ENCODE measurements around the gene BCOR. TPM values are rescaled to one million over a fixed set of nuclear protein-coding genes. Genes with fewer than 3 reads are reported as not detected.

BCOR gene
- total RNA-seq, 1 experiment from 2014 or later, result 35.1 TPM

DNA sequence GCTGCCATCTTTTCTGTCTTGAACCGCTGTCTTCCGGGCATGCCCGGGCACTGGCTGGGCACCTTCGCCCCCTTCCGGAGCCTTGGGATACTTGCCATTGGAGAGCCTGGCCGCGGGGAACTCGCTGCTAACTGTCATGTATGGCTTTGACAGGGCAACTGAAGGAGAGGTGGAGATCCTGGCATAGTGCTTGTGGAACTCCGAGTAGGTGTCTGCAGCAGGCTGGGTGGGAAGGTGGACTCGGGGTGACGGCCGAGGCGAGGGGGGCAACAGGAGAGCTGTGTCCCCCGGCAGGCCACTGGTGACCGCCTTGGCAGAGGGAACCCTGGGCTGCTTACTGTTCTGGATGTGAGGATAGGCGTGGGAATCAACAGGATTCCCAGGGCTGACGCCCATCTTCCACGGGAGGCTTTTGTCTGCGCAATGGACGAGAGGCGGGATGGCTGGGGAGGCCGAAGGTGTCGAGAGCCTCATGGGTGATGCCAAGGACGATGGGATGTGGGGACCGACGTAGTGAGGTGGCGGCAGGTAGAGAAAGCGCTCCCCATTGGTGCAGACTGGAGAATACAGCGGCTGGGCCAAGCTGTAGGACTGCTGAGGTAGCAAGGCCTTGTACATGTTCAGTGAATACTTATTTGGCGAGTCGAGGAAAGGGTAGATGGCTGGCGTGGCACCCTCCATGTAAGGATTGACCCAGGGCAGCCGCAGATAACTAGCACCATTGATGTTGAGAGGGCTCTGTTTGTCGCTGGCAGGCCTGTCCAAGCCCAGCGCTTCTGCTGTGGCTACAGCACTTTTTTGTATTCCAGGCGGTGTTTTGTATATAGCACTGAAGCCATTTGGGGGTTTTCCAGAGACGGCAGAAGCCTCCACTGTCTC, 23.4 kb downstream of the BCOR start:
- POLR2A ChIA-PET, result no interaction called here
- ATAC-seq (no peak), DNase-seq (ENCODE audit: low read depth, low spot score) (no peak)
- H3K36me3 ChIP-seq (ENCODE audit: control insufficient read depth in 1 of 2, insufficient read depth in 2 of 2, low read length in 2 of 2), result peaks cover 35 to 45% of the 10 kb centered on the region in 2 experiments
- no TSS peak for BruUV-seq (replicated peaks)
- RAD21 ChIA-PET (ENCODE audit: low non-redundant PET in 1 of 2, low total read pairs in 2 of 2, uncharacterized antibody in 2 of 2, unreplicated experiment in 2 of 2), result no interaction called here
- H3K9me3 ChIP-seq (ENCODE audit: control insufficient read depth in 1 of 2, insufficient read depth in 1 of 2, low read depth in 1 of 2, low read length in 2 of 2), result no peaks in the 10 kb centered on the region
- H3K9me2 ChIP-seq (ENCODE audit: insufficient read depth), result no peaks in the 10 kb centered on the region
- CTCF ChIA-PET, result no interaction called here
- intact Hi-C loops (cut with micrococcal nuclease), result no loop called here
- no peak overlapping the region for H2AFZ ChIP-seq (ENCODE audit: low read depth, low read length, poor library complexity, severe bottlenecking)
- TF ChIP-seq JUND (IDR thresholded peaks at IDR 0.05) (no peak), ZFX (IDR thresholded peaks at IDR 0.05) (no peak), TCF7L2 (IDR thresholded peaks at IDR 0.05; ENCODE audit: borderline replicate concordance, extremely low read depth, insufficient read depth, insufficient read length) (no peak), SP1 (IDR thresholded peaks at IDR 0.05; ENCODE audit: low read depth) (no peak), POLR2A (IDR thresholded peaks at IDR 0.05; ENCODE audit: borderline replicate concordance, extremely low read depth, insufficient read depth, insufficient read length) (no peak)
- TF ChIP-seq, protein P1, sequence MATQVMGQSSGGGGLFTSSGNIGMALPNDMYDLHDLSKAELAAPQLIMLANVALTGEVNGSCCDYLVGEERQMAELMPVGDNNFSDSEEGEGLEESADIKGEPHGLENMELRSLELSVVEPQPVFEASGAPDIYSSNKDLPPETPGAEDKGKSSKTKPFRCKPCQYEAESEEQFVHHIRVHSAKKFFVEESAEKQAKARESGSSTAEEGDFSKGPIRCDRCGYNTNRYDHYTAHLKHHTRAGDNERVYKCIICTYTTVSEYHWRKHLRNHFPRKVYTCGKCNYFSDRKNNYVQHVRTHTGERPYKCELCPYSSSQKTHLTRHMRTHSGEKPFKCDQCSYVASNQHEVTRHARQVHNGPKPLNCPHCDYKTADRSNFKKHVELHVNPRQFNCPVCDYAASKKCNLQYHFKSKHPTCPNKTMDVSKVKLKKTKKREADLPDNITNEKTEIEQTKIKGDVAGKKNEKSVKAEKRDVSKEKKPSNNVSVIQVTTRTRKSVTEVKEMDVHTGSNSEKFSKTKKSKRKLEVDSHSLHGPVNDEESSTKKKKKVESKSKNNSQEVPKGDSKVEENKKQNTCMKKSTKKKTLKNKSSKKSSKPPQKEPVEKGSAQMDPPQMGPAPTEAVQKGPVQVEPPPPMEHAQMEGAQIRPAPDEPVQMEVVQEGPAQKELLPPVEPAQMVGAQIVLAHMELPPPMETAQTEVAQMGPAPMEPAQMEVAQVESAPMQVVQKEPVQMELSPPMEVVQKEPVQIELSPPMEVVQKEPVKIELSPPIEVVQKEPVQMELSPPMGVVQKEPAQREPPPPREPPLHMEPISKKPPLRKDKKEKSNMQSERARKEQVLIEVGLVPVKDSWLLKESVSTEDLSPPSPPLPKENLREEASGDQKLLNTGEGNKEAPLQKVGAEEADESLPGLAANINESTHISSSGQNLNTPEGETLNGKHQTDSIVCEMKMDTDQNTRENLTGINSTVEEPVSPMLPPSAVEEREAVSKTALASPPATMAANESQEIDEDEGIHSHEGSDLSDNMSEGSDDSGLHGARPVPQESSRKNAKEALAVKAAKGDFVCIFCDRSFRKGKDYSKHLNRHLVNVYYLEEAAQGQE (IDR thresholded peaks at IDR 0.05; ENCODE audit: low read depth), result no peak
- no peak overlapping the region for H3K9ac ChIP-seq (ENCODE audit: low read length)
- no peak overlapping the region for H3K4me3 ChIP-seq (replicated peaks in 1 of 2; ENCODE audit: low read depth in 1 of 2, low read length in 2 of 2)
- H3K27me3 ChIP-seq (ENCODE audit: insufficient read depth, low read length), result no peaks in the 10 kb centered on the region
- H3K4me2 ChIP-seq (ENCODE audit: low read length), result no peak overlapping the region
- H3K79me2 ChIP-seq (ENCODE audit: insufficient read depth, low read length), result peaks cover 100% of the 10 kb centered on the region
- H3K27ac ChIP-seq (ENCODE audit: low read depth, low read length), result no peak overlapping the region
- peaks cover 19% of the 10 kb centered on the region; the same call in 1 of the 2 replicates for H4K20me1 ChIP-seq (ENCODE audit: insufficient read depth)
- no peaks in the 10 kb centered on the region for H3K4me1 ChIP-seq (ENCODE audit: control insufficient read depth in 1 of 2, insufficient read depth in 2 of 2, low read length in 2 of 2)
